HL-60 (cell line): ENCODE measurements around the gene FKBP15.

Experiments
- REST ChIP-seq: IDR thresholded peaks from 2 replicates; pipeline ENCODE4 v1.6.1; 2012; ENCODE audit warnings: low read depth; ENCODE audit not compliant: insufficient replicate concordance
- TF ChIP-seq, protein P1 (sequence below): IDR thresholded peaks from one replicate; pipeline ENCODE4 v1.5.1; 2011; ENCODE audit warnings: low read length, control low read depth, inconsistent platforms; ENCODE audit not compliant: insufficient read depth

DNA sequence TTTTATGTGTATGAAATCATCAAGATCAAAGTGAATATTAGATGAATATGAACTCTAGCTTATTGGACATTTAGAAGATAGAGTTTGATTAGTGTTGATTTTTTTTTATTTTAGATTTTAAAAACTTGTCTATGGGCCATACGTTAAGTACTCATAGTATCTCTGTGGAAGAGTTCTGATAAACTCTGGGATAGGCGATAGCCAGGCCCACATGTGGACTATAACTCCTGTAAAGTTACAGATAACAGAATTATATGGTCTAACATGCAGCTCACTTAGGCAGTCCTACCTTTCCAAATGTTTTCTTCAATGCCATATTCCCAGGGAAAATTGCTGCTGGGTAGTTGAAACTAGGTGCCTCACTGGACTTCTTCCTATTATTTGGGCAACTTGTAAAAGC is 10.6 kb upstream of the FKBP15 start:
- TF ChIP-seq REST: no peak
- TF ChIP-seq, protein P1, sequence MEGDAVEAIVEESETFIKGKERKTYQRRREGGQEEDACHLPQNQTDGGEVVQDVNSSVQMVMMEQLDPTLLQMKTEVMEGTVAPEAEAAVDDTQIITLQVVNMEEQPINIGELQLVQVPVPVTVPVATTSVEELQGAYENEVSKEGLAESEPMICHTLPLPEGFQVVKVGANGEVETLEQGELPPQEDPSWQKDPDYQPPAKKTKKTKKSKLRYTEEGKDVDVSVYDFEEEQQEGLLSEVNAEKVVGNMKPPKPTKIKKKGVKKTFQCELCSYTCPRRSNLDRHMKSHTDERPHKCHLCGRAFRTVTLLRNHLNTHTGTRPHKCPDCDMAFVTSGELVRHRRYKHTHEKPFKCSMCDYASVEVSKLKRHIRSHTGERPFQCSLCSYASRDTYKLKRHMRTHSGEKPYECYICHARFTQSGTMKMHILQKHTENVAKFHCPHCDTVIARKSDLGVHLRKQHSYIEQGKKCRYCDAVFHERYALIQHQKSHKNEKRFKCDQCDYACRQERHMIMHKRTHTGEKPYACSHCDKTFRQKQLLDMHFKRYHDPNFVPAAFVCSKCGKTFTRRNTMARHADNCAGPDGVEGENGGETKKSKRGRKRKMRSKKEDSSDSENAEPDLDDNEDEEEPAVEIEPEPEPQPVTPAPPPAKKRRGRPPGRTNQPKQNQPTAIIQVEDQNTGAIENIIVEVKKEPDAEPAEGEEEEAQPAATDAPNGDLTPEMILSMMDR: no peak
